ENCODE measurements around the gene MAPKAPK5.

GRCh38 chr12:111846016-111846415 lies 4.0 kb downstream of the MAPKAPK5 start:
- TF ChIP-seq CTCF (CRISPR knock-in tag; IDR thresholded peaks at IDR 0.05), result no peak
- TF ChIP-seq POLR2AphosphoS5 (IDR thresholded peaks at IDR 0.05; ENCODE audit: low read depth, low read length), result no peak
- no peak for TF ChIP-seq TCF7L2 (IDR thresholded peaks at IDR 0.05; ENCODE audit: low read depth, low read length)
- no peak for TF ChIP-seq KDM1A (CRISPR knock-in tag; IDR thresholded peaks at IDR 0.05)
- no peak for TF ChIP-seq PRDM10 (CRISPR knock-in tag; IDR thresholded peaks at IDR 0.05; ENCODE audit: low read depth)
- TF ChIP-seq SNAPC5 (CRISPR knock-in tag; IDR thresholded peaks at IDR 0.05; ENCODE audit: borderline replicate concordance), result no peak
- no peak for TF ChIP-seq ZKSCAN1 (IDR thresholded peaks at IDR 0.05; ENCODE audit: low read length)

All from HepG2 (cell line).